CD1c-positive myeloid dendritic cell (primary cell): Measurements from ENCODE around the gene PLEKHN1.

Experiments
- DNase-seq: peaks from one replicate; pipeline ENCODE4 v3.0.0-alpha.2; 2016; ENCODE audit errors: extremely low spot score

The PLEKHN1 gene

GRCh38 chr1:966135-966703, at the start of gene PLEKHN1:
Gene PLEKHN1 (plus strand): TSS chr1:966482. CDS start chr1:966532, 50 bp downstream.
- DNase-seq = peak; percentile 39

GRCh38 chr1:917076-917459, 49.2 kb upstream of the PLEKHN1 start:
- DNase-seq = no peak

- no peak for DNase-seq
These were observed 48.7 kb upstream of the PLEKHN1 start for GRCh38 chr1:917466-918091.

GRCh38 chr1:918353-918752, 47.9 kb upstream of the PLEKHN1 start:
- DNase-seq = no peak

- no peak for DNase-seq
These were observed 47.4 kb upstream of the PLEKHN1 start for GRCh38 chr1:918843-919242.

- no peak for DNase-seq
These were observed 46.9 kb upstream of the PLEKHN1 start for GRCh38 chr1:919271-919872.

GRCh38 chr1:920010-920409, 46.3 kb upstream of the PLEKHN1 start:
- no peak for DNase-seq

- DNase-seq = no peak
These were observed 45.8 kb upstream of the PLEKHN1 start for GRCh38 chr1:920521-920920.

- peak; percentile 64 for DNase-seq
These were observed 45.1 kb upstream of the PLEKHN1 start for GRCh38 chr1:921011-921837.

GRCh38 chr1:923131-923990, 42.9 kb upstream of the PLEKHN1 start, which contains the start of gene SAMD11:
Gene SAMD11 (plus strand): TSS chr1:923923. CDS start chr1:924432, 509 bp downstream.
- DNase-seq = peak; percentile 73

- DNase-seq = no peak
These were observed 42.2 kb upstream of the PLEKHN1 start for GRCh38 chr1:923991-924655.

GRCh38 chr1:924656-925560, 41.4 kb upstream of the PLEKHN1 start:
- peak; percentile 37 for DNase-seq

- no peak for DNase-seq
These were observed 40.5 kb upstream of the PLEKHN1 start for GRCh38 chr1:925561-926421.

GRCh38 chr1:927234-927633, 39.0 kb upstream of the PLEKHN1 start:
- no peak for DNase-seq

- no peak for DNase-seq
These were observed 38.5 kb upstream of the PLEKHN1 start for GRCh38 chr1:927748-928147.

- no peak for DNase-seq
These were observed 37.2 kb upstream of the PLEKHN1 start for GRCh38 chr1:928825-929661.

- DNase-seq = no peak
These were observed 36.3 kb upstream of the PLEKHN1 start for GRCh38 chr1:929712-930632.
